HEK293T (cell line): ENCODE results near the gene CXCL8.

Experiments
- CTCF ChIA-PET: fragments of 350-600 bp; formaldehyde crosslinking; extraction: SDS; loops from one replicate; lab custom pipeline; 2021; ENCODE audit warnings: antibody characterized with exemption, inconsistent platforms; lab: Yijun Ruan, JAX
- POLR2A ChIA-PET: fragments of 350-600 bp; formaldehyde crosslinking; extraction: SDS; loops from one replicate; lab custom pipeline; 2020; ENCODE audit warnings: antibody characterized with exemption, inconsistent platforms; lab: Yijun Ruan, JAX
- DNase-seq: peaks from one replicate; pipeline ENCODE4 v3.0.0; 2012; ENCODE audit warnings: mixed read lengths; ENCODE audit errors: extremely low spot score
- ARNT ChIP-seq: fragments of 450-650 bp; IDR thresholded peaks from 2 replicates; pipeline ENCODE4 v1.6.1; 2017; ENCODE audit warnings: mild to moderate bottlenecking
- BHLHE40 ChIP-seq: fragments of 450-650 bp; IDR thresholded peaks from 2 replicates; pipeline ENCODE4 v1.6.1; 2016; ENCODE audit warnings: mild to moderate bottlenecking, moderate library complexity, borderline replicate concordance
- CTBP1 ChIP-seq: fragments of 450-650 bp; IDR thresholded peaks from 2 replicates; pipeline ENCODE4 v1.6.1; 2016; ENCODE audit warnings: borderline replicate concordance
- ELF4 ChIP-seq: fragments of 450-650 bp; IDR thresholded peaks from 2 replicates; pipeline ENCODE4 v1.6.1; 2017; ENCODE audit warnings: antibody characterized with exemption
- FOXA1 ChIP-seq: fragments of 450-650 bp; IDR thresholded peaks from 2 replicates; pipeline ENCODE4 v1.6.1; 2016; ENCODE audit warnings: mild to moderate bottlenecking
- FOXK2 ChIP-seq: fragments of 450-650 bp; IDR thresholded peaks from 2 replicates; pipeline ENCODE4 v1.6.1; 2016; ENCODE audit warnings: mild to moderate bottlenecking
- FOXM1 ChIP-seq: fragments of 450-650 bp; IDR thresholded peaks from 2 replicates; pipeline ENCODE4 v1.6.1; 2017; ENCODE audit warnings: mild to moderate bottlenecking, borderline replicate concordance
- HDGF ChIP-seq: fragments of 450-650 bp; IDR thresholded peaks from 2 replicates; pipeline ENCODE4 v1.6.1; 2017; ENCODE audit warnings: antibody characterized with exemption, borderline replicate concordance
- L3MBTL2 ChIP-seq: fragments of 450-650 bp; conservative IDR thresholded peaks from 2 replicates; pipeline ENCODE4 v1.6.1; 2016; ENCODE audit warnings: mild to moderate bottlenecking
- LEF1 ChIP-seq: fragments of 450-650 bp; IDR thresholded peaks from 2 replicates; pipeline ENCODE4 v1.6.1; 2017; ENCODE audit warnings: mild to moderate bottlenecking, borderline replicate concordance
- NFRKB ChIP-seq: fragments of 450-650 bp; IDR thresholded peaks from 2 replicates; pipeline ENCODE4 v1.6.1; 2016; ENCODE audit warnings: mild to moderate bottlenecking, moderate library complexity
- SP1 ChIP-seq: fragments of 450-650 bp; IDR thresholded peaks from 2 replicates; pipeline ENCODE4 v1.6.1; 2017
- SUZ12 ChIP-seq: fragments of 450-650 bp; IDR thresholded peaks from 2 replicates; pipeline ENCODE4 v1.6.1; 2016; ENCODE audit warnings: mild to moderate bottlenecking
- TARDBP ChIP-seq: fragments of 450-650 bp; IDR thresholded peaks from 2 replicates; pipeline ENCODE4 v1.6.1; 2016
- ZNF384 ChIP-seq: fragments of 450-650 bp; IDR thresholded peaks from 2 replicates; pipeline ENCODE4 v1.6.1; 2016
- TF ChIP-seq, protein P1 (sequence below): fragments of 450-650 bp; IDR thresholded peaks from 2 replicates; pipeline ENCODE4 v1.6.1; 2016

CXCL8 gene

DNA sequence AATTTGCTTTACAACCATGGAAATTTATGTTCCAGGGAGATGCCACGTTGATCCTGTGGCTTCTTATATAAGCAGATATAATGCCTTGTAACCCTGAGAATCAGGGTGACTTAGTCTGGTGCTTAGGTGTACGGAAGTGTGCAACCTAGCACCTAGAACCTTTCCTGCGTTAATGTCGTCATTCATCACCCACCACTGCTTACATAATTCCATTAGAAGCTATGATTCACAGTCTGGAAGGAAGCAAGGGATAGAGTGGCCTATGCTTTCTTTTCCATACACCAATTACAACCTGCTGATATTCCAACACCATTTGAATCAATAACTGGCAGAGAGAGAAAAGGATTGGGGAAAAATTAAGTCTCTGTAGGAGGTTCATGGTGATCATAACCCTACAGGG is 17.3 kb upstream of the CXCL8 start:
- ChIA-PET CTCF (no interaction called here), POLR2A (no interaction called here)
- TF ChIP-seq ARNT (no peak), BHLHE40 (no peak), TARDBP (no peak), ZNF384 (no peak), NFRKB (no peak), FOXK2 (no peak), CTBP1 (no peak), FOXM1 (no peak), HDGF (no peak), ELF4 (no peak), L3MBTL2 (no peak), LEF1 (no peak), FOXA1 (no peak), SP1 (no peak), SUZ12 (no peak)
- TF ChIP-seq, protein P1, sequence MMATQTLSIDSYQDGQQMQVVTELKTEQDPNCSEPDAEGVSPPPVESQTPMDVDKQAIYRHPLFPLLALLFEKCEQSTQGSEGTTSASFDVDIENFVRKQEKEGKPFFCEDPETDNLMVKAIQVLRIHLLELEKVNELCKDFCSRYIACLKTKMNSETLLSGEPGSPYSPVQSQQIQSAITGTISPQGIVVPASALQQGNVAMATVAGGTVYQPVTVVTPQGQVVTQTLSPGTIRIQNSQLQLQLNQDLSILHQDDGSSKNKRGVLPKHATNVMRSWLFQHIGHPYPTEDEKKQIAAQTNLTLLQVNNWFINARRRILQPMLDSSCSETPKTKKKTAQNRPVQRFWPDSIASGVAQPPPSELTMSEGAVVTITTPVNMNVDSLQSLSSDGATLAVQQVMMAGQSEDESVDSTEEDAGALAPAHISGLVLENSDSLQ, result no peak
- no peak for DNase-seq

DNA sequence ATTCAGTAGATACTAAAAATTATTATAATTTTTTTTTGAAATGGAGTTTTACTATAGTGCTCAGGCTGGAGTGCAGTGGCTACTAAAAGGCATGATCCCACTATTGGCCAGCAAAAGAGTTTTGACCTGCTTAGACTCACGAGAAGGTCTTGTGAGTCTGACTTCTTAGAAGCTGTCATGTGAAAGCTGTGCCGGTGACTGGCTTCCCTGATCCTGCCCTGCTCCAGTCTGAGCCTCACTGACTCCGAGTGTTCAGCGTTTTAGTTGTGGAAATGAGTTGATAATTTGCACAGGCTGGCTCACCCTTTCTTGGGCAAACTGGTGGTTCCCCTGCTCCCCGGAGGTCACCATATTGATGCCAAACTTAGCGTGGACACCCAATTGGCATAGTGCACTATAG is 16.4 kb upstream of the CXCL8 start:
- ChIA-PET POLR2A (no interaction called here), CTCF (no interaction called here)
- DNase-seq, result no peak
- no peak for TF ChIP-seq ARNT
- TF ChIP-seq, protein P1, result no peak
- TF ChIP-seq FOXA1, result no peak
- TF ChIP-seq FOXM1, result no peak
- TF ChIP-seq HDGF, result no peak
- TF ChIP-seq BHLHE40, result no peak
- no peak for TF ChIP-seq LEF1
- no peak for TF ChIP-seq FOXK2
- no peak for TF ChIP-seq SUZ12
- TF ChIP-seq TARDBP, result no peak
- no peak for TF ChIP-seq ZNF384
- TF ChIP-seq NFRKB, result no peak
- no peak for TF ChIP-seq CTBP1
- no peak for TF ChIP-seq ELF4
- TF ChIP-seq SP1, result no peak
- TF ChIP-seq L3MBTL2, result no peak

DNA sequence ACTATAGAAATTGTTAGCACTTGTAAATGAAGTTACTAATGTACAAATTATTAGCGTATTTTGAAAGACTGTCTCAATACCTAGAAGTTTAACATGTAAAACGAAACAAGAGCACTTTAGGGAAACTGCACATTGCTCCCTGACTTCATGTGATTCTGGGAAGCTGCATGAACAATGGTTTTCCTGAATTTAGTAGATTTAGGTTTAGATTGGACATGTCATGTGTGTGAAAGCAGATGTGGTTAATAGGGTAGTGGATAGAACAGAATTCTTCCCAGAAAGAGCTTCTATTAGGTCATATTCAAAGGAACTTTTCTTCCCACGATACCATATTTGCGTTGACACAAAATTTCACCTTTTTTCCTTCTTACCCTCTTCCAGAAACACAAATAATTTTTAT is 14.9 kb upstream of the CXCL8 start:
- ChIA-PET CTCF (no interaction called here), POLR2A (no interaction called here)
- DNase-seq, result no peak
- TF ChIP-seq LEF1 (no peak), ZNF384 (no peak), ELF4 (no peak), FOXM1 (no peak), NFRKB (no peak), SUZ12 (no peak), FOXK2 (no peak), L3MBTL2 (no peak)
- TF ChIP-seq, protein P1, result no peak

DNA sequence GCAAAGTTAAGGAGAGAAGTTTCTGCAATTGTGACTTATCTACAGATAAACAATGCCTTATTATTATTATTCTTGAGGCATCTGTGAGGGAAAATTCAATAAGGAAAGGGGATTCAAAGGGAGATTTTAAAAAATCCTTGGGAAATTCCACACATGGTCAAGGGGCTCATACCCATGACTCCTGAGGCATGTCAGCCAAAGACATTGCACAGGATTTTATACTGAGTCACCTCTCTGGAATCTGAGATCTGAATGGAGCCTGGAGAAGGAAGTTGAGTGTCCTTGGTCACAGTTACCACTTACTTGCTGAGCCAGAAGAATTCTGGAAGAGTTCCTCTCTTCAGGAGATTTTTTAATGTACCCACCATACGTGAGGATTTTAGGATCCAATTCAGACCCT is 14.4 kb upstream of the CXCL8 start:
- CTCF ChIA-PET, result no interaction called here
- TF ChIP-seq HDGF, result no peak
- no peak for TF ChIP-seq ARNT
- no peak for TF ChIP-seq LEF1
- TF ChIP-seq FOXA1, result no peak
- no peak for TF ChIP-seq SUZ12
- no peak for TF ChIP-seq CTBP1
- POLR2A ChIA-PET, result no interaction called here

DNA sequence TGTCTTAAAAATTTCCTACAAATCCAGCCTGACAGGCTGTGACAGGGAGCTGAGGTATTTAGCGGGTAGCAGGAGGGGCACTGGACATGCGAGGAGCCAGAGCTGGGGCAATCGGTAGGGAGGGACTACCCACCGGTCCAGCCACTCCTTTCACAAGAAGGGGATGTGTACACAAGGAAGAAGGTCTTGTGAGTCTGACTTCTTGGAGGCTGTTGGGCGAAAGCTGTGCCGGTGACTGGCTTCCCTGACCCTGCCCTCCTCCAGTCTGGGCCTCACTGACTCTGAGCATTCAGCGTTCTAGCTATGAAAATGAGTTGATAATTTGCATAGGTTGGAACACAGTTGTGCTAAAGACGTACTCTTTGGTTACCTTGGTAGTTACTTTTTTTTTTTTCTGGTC is 12.7 kb upstream of the CXCL8 start:
- TF ChIP-seq SUZ12, result no peak
- TF ChIP-seq CTBP1, result no peak
- TF ChIP-seq ZNF384, result no peak
- no peak for TF ChIP-seq BHLHE40
- no peak for TF ChIP-seq NFRKB
- TF ChIP-seq, protein P1, result no peak
- TF ChIP-seq ARNT, result no peak
- no peak for TF ChIP-seq LEF1
- TF ChIP-seq FOXA1, result no peak
- no peak for TF ChIP-seq TARDBP
- no peak for TF ChIP-seq ELF4
- no peak for TF ChIP-seq FOXK2
- no peak for TF ChIP-seq SP1
- TF ChIP-seq FOXM1, result no peak
- no peak for TF ChIP-seq HDGF
- no peak for TF ChIP-seq L3MBTL2
- DNase-seq, result no peak
- ChIA-PET CTCF (interaction anchor here (0.6 kb wide), 1 partner anchor 64 kb away, joined by 3 read pairs; no protein-coding TSS in a partner anchor), POLR2A (interaction anchor here (0.6 kb wide), 1 partner anchor 238 kb away, joined by 3 read pairs; no protein-coding TSS in a partner anchor)

More for the DNA sequence above, 14.4 kb upstream of the CXCL8 start:
- DNase-seq, result no peak

DNA sequence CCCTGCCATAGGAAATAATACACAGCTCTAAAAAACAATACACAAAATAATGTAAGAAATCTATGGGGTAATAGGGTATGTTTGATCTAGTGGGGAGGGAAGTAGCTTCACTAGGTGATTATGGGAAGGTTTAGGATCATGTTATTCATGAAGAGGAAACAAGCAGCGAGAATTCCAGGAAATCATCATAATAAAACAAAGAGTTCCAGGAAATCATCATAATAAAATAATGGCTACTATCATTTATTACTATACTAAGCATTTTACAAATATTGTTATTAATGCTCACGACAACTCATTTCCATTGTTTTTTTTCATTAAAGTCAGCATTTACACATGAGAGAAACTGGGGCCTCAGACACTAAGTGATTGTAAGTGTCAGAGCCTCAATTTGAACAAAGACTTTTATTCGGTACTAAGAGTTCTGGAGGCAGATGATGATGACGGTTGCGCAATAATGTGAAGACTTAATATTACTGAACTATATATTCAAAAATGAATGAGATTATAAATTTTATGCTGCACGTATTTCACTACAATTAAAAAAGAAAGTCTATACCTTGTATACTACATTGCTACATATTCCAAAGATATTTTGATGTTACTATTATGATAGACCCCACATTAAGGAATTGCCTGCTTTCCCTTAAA is 12.2 kb upstream of the CXCL8 start:
- ChIA-PET POLR2A (interaction anchor here (0.6 kb wide), 1 partner anchor 237 kb away, joined by 3 read pairs; no protein-coding TSS in a partner anchor), CTCF (no interaction called here)
- TF ChIP-seq SUZ12 (no peak), FOXK2 (no peak), FOXA1 (no peak), ELF4 (no peak), SP1 (no peak)
- TF ChIP-seq, protein P1, result no peak
- no peak for DNase-seq
